NCI-H510A (cell line): ENCODE data around the gene AACS.
"Not testable (repeated sequence)": the region's sequence is repeated elsewhere in the genome, so short reads cannot be mapped to it uniquely, and the experiment has no call there.

Experiments
- DNase-seq: peaks from one replicate; lab custom pipeline; 2025; lab: John Stamatoyannopoulos, UW

AACS gene

GRCh38 chr12:125056306-125056705, 8.9 kb upstream of the AACS start:
- DNase-seq = no peak

- no peak for DNase-seq
Observed at GRCh38 chr12:125057708-125058107, 7.5 kb upstream of the AACS start.

GRCh38 chr12:125061229-125061628, 4.0 kb upstream of the AACS start:
- no peak for DNase-seq

GRCh38 chr12:125063522-125063921, 1.7 kb upstream of the AACS start:
- not testable (repeated sequence) for DNase-seq

GRCh38 chr12:125064492-125064891, 743 bp upstream of the AACS start:
- DNase-seq = no peak

- no peak for DNase-seq
Observed at GRCh38 chr12:125065919-125066570, 810 bp downstream of the AACS start.

- no peak for DNase-seq
Observed at GRCh38 chr12:125068391-125068790, 3.2 kb downstream of the AACS start.

GRCh38 chr12:125069616-125070015, 4.4 kb downstream of the AACS start:
- no peak for DNase-seq

- no peak for DNase-seq
Observed at GRCh38 chr12:125070112-125070511, 4.9 kb downstream of the AACS start.

- no peak for DNase-seq
Observed at GRCh38 chr12:125070661-125071390, 5.6 kb downstream of the AACS start.

GRCh38 chr12:125071456-125071855, 6.2 kb downstream of the AACS start:
- DNase-seq = no peak

GRCh38 chr12:125072496-125072895, 7.3 kb downstream of the AACS start:
- no peak for DNase-seq

- DNase-seq = not testable (repeated sequence)
Observed at GRCh38 chr12:125074294-125074693, 9.1 kb downstream of the AACS start.

GRCh38 chr12:125076103-125076502, 10.9 kb downstream of the AACS start:
- DNase-seq = no peak

- DNase-seq = no peak
Observed at GRCh38 chr12:125079084-125079483, 13.8 kb downstream of the AACS start.

GRCh38 chr12:125079648-125080645, 14.7 kb downstream of the AACS start:
- no peak for DNase-seq

GRCh38 chr12:125081427-125081826, 16.2 kb downstream of the AACS start:
- peak; percentile 99 for DNase-seq

GRCh38 chr12:125083072-125083471, 17.8 kb downstream of the AACS start:
- no peak for DNase-seq

GRCh38 chr12:125088199-125088598, 23.0 kb downstream of the AACS start:
- DNase-seq = not testable (repeated sequence)

GRCh38 chr12:125089083-125089482, 23.8 kb downstream of the AACS start:
- DNase-seq = no peak

- no peak for DNase-seq
Observed at GRCh38 chr12:125089626-125090025, 24.4 kb downstream of the AACS start.

GRCh38 chr12:125090437-125090836, 25.2 kb downstream of the AACS start:
- DNase-seq = no peak
